Activated CD4-positive, alpha-beta T cell treated with anti-CD3 and anti-CD28 coated beads, Interleukin-2, Interleukin-4, amounts not matched to agents 100 ng/mL and 50 ng/mL, durations not matched to agents 16 hours and 8 hours (primary cell): Measurements from ENCODE around the gene TSC22D2.
"Not testable (repeated sequence)": the region's sequence is repeated elsewhere in the genome, so short reads cannot be mapped to it uniquely, and the experiment has no call there.

Source experiments
- DNase-seq: peaks from one replicate; pipeline ENCODE4 v3.0.0-alpha.2; 2020; ENCODE audit warnings: low spot score

TSC22D2 gene

DNA sequence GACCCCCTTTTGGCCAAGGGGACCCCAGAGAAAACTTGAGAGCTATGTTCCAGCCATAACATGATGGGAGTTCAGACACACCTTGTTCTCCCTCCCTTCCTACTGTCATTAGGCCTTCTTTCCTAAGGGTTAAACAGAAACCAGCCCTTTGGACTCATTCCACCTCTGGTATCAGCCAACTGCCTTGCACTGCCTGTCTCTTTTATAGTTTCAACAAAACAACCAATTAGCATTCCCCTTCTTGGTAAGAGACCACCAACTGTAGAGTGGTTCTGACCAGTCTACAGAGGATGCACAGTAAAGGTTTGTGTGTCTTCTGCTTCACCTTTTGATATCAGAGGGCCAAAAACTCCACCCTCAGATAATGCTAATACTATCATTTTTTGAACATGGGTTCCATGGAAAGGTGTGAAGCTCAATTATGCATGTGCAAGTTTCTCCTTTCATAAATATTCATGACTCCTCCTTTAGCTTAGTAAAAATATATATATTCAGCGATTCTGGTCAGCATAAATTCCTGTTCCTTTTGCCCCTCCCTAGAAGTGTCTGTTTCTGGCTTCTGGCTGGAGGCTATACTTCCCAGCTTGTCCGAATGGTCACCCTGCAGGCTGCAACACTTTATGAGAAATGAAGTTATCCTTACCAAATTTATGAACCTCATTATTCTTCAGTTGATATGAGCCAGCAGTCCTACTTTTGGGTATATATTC lies 82.3 kb downstream of the TSC22D2 start:
- DNase-seq: no peak

DNA sequence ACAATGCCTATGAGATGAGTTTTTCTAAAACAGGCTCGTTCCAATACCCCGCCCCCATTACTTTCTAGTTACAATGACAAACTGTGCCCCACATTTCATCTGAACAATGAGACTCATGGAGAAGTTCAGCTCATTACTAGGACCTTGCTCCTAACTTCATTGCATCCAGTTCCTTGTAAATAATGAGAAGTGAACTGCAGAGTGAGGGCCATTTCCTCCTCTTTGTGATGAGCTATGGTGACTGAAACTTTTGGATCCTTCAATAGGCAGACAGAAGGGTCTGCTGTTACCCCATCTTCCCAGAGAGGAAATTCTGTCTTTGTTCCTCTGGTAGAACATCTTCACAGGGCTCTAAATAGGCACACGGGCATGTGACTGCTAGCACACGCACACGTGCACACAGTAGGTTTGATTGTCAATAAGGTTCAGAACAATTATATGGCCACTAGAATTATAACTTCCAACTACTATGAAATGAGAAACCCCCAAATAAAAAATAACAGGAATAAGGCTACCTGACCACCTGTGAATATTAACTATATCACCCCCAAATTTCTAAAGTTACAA lies 86.4 kb downstream of the TSC22D2 start:
- DNase-seq: no peak

DNA sequence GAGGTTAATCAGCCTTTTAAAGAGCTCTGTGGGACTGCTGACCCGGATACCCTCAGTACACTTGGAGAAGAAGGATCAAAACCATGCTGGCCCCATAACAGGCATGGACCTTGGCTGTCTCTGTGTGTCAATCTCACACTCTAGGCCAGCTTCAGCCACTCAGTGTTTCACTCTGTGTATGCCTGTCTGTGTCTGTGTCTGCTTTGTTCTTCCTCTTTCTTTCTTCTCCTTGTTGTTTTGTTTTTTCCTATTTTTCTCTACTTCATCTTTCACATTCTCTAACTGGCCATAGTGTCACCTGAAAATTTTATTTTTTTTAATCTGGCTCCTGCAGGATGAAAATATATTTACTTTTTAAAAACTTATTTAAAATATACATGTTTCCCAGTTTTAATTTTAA lies 87.1 kb downstream of the TSC22D2 start:
- DNase-seq: no peak

DNA sequence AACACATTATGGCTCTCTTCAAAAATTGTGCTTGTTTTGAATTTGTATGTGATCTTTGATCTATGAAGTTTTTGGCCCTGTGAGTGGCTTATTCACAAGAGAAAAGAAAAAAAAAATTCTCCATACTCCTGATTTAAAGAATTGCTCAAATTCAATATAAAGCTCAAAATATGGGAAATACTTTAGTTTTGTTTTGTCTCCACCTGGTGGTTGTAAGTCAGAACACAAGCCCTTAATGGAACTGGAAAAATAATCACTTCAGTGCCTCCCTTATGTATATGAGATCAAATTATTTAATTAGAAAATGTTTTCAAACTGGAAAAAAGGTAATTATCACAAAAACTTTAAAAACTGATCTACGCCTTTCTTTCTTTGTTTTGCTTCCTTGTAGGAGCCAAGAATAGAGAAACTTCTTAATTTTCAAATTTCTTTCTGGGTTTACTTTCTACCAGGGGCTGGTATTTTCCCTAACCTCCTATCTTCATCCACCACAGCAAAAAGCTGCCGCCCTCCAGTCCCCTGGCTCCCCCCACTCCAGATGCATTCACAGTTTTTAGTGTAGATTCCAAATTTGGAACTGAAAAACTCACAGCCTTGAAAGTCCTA lies 87.6 kb downstream of the TSC22D2 start:
- peak; percentile 30 for DNase-seq

DNA sequence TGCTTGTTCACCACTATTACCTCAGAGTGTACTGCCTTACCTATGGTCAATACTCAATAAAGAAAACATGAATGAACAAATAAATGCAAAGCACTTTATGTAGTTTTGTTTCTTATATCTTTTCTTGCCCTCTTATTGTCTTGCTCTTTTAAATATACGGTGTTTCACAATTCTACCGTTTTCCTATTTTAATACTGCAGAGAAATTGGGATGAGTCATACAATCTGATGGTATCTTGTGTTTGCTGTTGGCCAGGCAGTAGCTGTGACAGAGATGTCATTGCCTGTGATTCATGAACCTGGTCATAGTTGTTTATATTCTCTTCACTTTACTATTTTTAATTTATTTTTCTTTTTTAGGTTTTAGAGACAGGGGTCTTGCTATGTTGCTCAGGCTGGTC lies 89.9 kb downstream of the TSC22D2 start:
- DNase-seq: no peak

DNA sequence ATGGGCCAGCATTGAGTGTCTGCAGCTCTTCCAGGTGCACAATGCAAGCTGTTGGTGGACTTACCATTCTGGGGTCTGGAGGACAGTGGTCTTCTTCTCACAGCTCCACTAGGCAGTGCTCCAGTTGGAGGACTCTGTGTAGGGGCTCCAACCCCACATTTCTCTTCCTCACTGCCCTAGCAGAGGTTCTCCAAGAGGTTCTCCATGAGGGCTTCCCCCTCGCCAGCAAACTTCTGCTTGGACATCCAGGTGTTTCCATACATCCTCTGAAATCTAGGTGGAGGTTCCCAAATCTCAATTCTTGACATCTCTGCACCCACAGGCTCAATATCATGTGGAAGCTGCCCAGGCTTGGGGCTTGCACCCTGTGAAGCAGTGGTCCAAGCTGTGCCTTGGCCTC lies 92.9 kb downstream of the TSC22D2 start:
- DNase-seq: not testable (repeated sequence)

DNA sequence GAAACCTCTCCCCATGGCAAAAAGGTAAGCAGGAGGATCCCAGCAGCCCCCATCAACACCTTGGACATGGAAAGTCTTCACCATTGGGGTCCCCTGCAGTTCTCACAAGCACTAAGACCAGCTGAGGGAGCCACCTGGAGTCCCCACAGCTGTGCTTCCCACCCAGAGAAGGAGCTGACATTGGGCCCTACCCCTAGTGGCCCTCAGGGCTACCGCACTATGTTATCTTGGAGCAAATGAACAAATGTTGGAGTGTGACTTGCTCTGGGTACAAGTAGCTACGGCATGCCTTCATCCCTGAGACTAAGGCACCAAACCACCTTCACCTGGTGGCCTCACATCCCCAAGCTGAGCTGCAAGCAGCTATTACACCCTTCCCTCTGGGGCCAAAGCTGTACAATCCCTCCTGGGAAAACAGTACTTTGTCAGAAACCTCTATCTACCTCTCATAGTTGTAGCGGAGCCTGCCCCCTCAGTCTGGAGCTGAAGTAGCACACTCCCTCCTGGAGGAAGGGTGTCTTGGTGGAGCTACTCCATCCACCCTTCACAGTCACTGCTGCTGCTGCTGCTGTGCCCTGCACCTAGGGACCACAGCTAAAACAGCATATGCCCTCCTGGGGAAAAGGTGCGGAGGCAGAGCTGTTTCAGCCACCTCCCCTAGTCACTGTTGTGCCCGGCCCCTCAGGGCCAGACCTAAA lies 95.5 kb downstream of the TSC22D2 start:
- DNase-seq: no peak

DNA sequence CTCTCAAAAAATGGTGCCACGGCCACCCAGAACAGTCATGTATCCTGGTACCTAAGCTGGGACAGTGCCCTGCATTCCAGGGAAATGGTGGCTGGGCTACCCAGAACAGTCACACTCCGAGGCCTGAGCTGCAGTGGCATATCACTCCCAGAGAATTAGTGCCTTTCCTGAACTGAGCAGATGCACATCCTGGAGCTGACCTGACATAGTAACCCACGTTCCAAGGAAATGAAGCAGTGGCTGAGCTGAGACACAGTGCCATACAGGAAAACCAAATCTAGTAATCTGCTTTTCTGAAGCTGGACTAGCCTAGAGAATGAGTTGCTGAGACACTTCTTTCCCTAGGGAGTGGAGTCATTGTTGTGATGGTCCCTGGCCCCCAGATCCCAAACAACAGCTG lies 96.4 kb downstream of the TSC22D2 start:
- no peak for DNase-seq

DNA sequence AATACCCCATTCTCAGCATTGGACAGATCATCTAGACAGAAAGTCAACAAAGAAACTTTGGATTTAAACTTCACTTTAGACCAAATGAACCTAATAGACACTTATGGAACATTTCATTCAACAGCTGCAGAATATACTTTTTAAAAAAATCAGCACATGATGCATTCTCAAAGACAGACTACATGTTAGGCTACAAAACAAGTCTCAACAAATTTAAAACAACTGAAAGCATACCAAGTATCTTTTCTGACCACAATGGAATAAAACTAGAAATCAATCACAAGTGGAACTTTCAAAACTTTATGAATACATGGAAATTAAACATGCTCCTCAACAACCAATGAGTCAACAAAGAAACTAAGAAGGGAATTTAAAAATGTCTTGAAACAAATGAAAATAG lies 100.3 kb downstream of the TSC22D2 start:
- no peak for DNase-seq

DNA sequence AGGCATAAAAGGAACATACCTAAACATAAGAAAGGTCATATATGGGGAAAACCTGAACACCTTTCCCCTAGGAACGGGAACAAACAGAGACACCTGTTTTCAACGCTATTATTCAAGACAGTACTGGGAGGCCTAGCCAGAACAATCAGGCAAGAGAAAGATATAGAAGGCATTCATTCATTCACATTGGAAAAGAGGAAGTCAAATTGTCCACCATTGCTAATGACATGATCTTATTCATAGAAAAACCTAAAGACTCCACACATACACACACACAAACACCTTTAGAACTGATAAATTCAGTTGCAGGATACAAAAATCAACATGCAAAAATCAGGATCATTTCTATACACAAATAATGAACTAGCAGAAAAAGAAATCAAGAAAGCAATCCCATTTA lies 101.7 kb downstream of the TSC22D2 start:
- DNase-seq: no peak

DNA sequence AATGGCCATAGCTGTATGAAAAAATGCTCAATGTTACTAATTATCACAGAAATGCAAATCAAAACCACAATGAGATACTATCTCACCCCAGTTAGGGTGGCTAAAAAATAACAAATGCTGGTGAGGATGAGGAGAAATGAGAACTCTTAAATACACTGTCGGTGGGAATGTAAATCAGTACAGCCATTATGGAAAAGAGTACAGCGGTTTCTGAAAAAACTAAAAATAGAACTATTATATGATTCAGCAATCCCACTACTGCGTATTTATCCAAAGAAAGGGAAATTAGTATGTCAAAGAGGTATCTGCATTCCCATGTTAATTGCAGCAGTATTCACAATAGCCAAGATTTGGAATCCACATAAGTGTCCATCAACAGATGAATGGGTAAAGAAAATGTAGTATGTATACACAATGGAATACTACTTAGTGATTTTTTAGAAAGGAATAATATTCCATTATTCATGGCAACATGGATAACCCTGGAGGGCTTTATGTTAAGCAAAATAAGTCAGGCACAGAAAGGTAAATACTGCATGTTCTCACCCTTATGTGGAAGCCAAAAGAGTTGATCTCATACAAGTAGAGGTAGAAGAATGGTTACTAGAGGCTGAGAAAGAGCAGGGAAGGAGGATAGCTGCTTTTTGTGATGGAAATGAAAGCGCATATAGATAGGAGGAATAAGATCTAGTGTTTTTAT lies 103.2 kb downstream of the TSC22D2 start:
- DNase-seq: no peak

DNA sequence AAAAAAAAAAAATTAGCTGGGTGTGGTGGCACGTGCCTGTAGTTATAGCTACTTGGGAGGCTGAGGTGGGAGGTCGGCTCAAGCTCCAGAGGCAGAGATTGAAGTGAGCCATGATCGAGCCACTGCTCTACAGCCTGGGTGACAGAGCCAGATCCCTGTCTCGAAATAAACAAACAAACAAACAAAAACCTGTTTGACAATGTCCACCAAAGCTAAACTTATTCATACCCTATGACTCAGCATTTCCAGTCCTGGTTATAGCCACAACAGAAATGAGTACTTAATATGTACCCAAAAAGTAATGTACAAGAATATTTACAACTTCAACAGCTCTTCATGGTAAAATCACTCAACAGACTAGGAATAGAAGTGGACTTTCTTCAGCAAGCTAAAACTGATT lies 107.1 kb downstream of the TSC22D2 start:
- no peak for DNase-seq
